ENCODE results near the gene EPB41L2.

- TF ChIP-seq EZH2phosphoT487 (IDR thresholded peaks at IDR 0.05; ENCODE audit: insufficient read depth, low read depth) = no peak
- TF ChIP-seq EZH2 (IDR thresholded peaks at IDR 0.05; ENCODE audit: insufficient read depth, poor library complexity, severe bottlenecking) = no peak
These were observed 2.7 kb downstream of the EPB41L2 start for GRCh38 chr6:131060311-131060710.
